Inferior parietal cortex (tissue), 1 donor: ENCODE measurements around the gene SIM2.

Experiments used
- DNase-seq: peaks from one replicate; pipeline ENCODE4 v3.0.0-alpha.2; 2016; ENCODE audit errors: extremely low spot score

Gene SIM2

GRCh38 chr21:36686955-36687354, 12.0 kb upstream of the SIM2 start:
- no peak for DNase-seq

- DNase-seq, result no peak
Observed at GRCh38 chr21:36688324-36688723, 10.6 kb upstream of the SIM2 start.

- DNase-seq, result no peak
Observed at GRCh38 chr21:36689324-36689723, 9.6 kb upstream of the SIM2 start.

- DNase-seq, result no peak
Observed at GRCh38 chr21:36690628-36691554, 8.0 kb upstream of the SIM2 start.

- DNase-seq, result no peak
Observed at GRCh38 chr21:36691555-36692041, 7.3 kb upstream of the SIM2 start.

GRCh38 chr21:36692114-36692834, 6.6 kb upstream of the SIM2 start:
- no peak for DNase-seq

- DNase-seq, result no peak
Observed at GRCh38 chr21:36692835-36693488, 6.0 kb upstream of the SIM2 start.

GRCh38 chr21:36693489-36694030, 5.4 kb upstream of the SIM2 start:
- no peak for DNase-seq

- no peak for DNase-seq
Observed at GRCh38 chr21:36694031-36694515, 4.8 kb upstream of the SIM2 start.

- DNase-seq, result no peak
Observed at GRCh38 chr21:36694593-36695282, 4.2 kb upstream of the SIM2 start.

- DNase-seq, result no peak
Observed at GRCh38 chr21:36695283-36695634, 3.7 kb upstream of the SIM2 start.

GRCh38 chr21:36695671-36696389, 3.1 kb upstream of the SIM2 start:
- DNase-seq, result no peak

- DNase-seq, result no peak
Observed at GRCh38 chr21:36696390-36697059, 2.4 kb upstream of the SIM2 start.

GRCh38 chr21:36697060-36697850, 1.7 kb upstream of the SIM2 start:
- DNase-seq, result no peak

- DNase-seq, result no peak
Observed at GRCh38 chr21:36697851-36698384, 997 bp upstream of the SIM2 start.

- no peak for DNase-seq
Observed at GRCh38 chr21:36698385-36698980, 432 bp upstream of the SIM2 start.

GRCh38 chr21:36699546-36700294, 805 bp downstream of the SIM2 start:
- DNase-seq, result no peak
